Stimulated activated CD4-positive, alpha-beta T cell treated with anti-CD3 and anti-CD28 coated beads, Interleukin-15, amount 100 ng/mL, for 24 hours (primary cell): ENCODE data around the gene SLC35F2.
"Not testable (repeated sequence)": the region's sequence is repeated elsewhere in the genome, so short reads cannot be mapped to it uniquely, and the experiment has no call there.

Experiments used
- DNase-seq: peaks from one replicate; pipeline ENCODE4 v3.0.0-alpha.2; 2020

SLC35F2 gene

GRCh38 chr11:107783121-107783520 lies 75.5 kb downstream of the SLC35F2 start:
- no peak for DNase-seq

- DNase-seq, result no peak
These were observed 77.8 kb downstream of the SLC35F2 start for GRCh38 chr11:107780775-107781174.

- DNase-seq, result no peak
These were observed 78.5 kb downstream of the SLC35F2 start for GRCh38 chr11:107780136-107780535.

DNA sequence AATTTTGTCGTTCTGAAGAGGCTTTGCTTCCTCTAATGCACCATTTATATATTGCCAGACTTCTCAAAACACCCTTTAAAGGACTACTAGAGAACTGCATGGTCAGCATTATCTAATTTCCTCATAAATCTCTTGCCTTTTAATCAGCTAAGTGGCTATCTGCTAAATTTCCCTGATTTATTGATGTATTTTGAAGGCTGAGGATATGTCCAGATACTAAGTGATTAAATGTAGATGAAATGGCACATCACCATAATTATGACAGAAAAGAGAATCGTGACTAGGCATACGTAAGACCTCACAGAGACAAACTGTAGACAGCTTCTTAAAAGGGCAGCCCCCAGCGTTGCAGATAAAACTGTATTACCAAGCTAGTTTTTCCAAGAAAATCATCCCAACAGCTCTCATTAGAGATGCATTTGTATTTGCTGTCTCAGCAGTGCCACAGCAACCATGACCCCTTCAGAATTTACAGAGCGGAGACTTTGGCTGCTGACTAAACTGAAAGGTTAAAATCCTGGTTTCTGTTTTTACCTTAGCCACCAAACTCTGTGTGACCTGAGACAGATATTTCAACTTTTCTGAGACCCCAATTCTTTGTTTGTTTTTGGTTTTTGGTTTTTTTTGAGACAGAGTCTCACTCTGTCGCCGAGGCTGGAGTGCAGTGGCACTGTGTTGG lies 79.6 kb downstream of the SLC35F2 start:
- DNase-seq, result no peak

DNA sequence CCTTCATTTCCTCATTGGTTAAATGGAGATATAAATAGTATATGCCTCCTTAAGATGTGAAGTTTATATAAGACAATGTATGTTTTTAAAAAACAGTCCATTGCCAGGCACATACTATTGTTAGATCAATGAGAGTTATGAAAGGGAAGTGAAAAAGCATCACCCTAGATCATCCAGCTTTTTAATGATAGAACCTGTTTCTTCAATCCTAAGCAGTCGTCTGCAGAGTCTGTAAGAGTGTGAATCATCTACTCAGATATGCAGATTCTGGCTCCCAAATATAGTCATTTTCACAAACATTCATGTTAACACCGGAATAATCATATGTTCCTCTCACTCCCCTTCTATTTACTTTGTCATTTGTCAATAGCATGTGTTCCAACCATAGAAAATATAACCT lies 81.5 kb downstream of the SLC35F2 start:
- no peak for DNase-seq

DNA sequence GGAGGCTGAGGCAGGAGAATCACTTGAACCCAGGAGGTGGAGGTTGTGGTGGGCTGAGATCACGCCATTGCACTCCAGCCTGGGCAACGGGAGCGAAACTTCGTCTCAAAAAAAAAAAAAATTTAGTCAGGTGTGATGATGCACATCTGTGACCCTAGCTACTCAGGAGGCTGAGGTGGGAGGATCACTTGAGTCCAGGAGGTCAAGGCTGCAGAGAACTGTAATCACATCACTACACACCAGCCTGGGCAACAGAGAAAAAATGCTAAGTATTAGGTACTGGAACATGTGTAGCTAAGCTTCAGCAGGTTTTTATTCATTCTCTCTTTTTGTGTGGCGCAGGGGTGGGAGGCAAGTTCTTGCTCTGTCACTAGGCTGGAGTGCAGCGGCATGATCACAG lies 82.5 kb downstream of the SLC35F2 start:
- no peak for DNase-seq

- no peak for DNase-seq
These were observed 88.0 kb downstream of the SLC35F2 start for GRCh38 chr11:107770551-107770951.

DNA sequence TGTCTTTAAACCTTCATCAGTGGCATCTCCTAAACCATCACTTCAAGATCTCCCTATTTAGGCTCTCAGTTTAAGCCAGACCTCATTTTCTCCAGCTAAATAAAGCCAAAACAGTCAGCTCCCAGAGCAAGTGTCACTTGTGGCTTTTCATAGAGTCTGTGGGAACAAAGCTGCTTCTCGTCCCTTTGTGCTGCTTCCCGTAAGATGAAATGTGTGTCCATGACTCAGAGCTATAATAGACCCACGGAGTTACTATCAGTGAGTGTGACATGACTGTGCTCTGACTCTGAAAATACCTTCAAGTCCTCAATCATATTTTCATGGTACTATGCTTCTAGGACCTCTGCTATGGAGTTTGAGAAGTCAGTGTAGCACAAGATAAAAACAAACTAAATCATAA lies 89.4 kb downstream of the SLC35F2 start:
- DNase-seq, result no peak

DNA sequence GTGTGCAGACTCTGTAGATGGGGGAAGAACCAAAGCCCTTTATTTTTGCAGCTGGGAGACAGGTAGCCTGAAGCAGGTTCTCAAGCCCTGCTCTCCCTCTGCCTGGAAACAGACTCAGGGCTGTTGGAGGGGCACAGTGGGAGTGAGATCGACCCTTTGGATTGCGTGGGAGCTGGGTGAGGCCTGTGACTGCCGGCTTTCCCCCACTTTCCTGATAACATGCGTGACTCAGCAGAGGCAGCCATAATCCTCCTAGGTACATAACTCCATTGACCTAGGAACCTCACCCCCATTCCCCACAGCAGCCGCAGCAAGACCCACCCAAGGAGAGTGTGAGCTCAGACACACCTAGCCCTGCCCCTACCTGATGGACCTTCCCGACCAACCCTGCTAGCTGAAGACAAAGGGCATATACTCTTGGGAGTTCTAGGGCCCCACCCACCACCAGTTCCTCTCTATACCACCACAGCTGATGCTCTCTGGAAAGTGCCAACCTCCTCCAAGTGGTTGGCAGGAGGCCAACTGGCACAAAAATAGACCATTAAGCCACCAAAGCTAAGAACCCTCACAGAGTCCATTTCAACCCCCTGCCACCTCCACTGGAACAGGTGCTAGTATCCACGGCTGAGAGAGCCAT lies 99.8 kb downstream of the SLC35F2 start:
- DNase-seq, result not testable (repeated sequence)

DNA sequence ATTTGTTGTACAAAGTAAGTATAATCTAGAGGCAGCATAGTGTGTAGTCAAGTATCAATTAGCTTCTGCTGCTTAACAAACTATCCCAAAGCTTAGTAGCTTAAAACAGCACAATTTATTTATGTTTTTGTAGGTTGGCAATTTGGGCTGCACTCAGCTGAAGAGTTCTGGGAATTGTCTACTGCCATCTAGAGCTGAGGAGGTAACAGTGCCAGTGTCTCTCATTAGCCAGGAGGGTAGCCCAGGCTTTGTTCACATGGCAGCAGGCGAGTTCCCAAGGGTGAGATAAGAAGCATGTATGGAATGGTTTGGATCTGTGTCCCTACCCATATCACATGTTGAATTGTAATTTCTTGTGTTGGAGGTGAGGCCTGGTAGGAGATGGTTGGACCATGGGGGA lies 100.9 kb downstream of the SLC35F2 start:
- no peak for DNase-seq

DNA sequence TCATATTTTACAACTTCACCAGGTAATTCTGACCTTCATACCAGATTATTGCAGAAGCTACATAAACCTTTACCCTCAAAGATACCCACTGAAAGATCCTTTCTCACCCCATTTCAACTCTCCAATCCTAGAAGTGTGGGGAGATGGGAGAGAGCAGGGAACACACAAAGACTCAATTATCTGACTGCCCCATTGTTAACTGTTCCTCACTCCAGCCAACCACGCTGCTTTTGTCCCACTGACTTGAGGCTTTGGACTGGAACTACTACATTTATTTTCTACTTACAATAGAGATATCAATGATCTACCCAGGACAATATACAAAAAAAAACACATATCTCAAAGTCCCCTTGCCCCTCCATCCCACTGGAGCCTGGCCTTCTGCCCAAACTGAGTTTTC lies 102.0 kb downstream of the SLC35F2 start:
- no peak for DNase-seq

DNA sequence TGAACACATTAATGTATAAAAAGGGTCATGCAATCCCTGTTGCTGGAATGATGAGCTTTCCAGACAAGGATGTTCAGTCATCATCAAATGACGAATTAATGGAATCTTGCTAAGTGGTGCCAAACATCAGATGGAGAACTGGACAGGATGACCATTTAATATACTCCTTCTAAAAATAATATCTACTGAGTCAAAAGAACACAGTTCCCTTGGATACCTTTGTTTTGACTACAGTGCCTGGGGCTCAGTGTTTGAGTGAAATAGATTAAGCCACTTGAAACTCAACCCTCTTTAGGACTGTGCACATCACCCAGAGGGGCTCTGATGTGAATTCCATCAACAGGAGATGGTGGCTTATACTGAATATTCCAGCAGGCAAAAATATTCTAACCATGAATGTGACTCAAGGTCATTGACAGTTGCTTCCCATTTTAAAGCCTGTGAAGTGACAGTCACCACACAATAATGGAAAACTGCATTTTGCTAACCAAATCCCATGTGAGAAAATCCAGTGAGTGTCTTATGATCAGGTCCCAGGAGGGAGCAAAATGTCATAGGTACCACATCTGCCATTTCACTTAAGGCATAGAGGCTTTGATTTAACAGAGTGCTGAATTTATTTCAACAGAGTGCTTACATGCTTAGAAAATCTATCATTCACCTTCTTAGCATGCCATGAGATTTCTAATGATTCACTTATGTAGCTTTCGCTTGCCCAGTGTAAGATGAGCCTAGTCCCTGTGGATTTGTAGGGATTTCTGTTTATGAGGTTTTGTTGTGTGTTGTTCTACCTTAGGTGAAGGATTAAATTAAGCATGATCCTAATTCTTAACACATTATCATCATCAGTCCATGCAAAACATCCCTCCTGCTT lies 105.4 kb downstream of the SLC35F2 start:
- no peak for DNase-seq

- DNase-seq, result no peak
These were observed 106.1 kb downstream of the SLC35F2 start for GRCh38 chr11:107752508-107752907.

DNA sequence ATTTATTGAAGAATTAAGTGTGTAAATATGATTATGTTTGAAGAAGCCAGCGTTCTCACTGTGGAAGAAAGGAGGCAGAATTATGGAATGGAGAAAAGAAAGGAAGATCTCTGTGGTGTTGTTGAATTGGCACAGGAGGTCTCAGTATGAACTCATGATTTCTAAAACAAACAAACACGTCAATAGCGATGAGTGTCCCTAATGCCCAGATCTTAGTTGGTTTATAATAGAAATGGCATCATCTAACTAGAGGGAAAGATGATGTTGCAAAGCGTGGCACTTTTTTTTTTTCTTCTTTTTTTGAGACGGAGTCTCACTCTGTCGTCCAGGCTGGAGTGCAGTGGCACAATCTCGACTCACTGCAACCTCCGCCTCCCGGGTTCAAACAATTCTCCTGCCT lies 107.5 kb downstream of the SLC35F2 start:
- DNase-seq, result no peak

- DNase-seq, result no peak
These were observed 108.3 kb downstream of the SLC35F2 start for GRCh38 chr11:107750313-107750712.

GRCh38 chr11:107747622-107748021 lies 111.0 kb downstream of the SLC35F2 start:
- DNase-seq, result no peak

DNA sequence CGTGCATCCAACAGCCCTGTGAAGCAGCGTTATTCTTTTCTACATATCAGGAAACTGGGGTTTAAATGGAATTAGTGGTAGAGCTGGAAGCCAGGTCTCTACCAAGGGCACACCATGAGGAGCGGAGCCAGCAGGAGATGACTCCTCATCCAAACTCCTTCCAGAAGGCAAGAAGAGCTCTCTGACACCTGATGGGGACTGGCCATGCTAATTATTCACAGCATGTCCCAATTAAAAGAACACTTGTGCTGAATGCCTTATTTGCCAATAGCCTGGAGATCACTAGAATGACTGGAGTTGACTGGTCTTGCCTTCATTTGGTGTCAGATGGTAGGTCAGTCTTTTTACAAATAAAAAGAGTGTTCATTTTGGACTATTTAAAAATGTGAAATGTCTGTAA lies 113.9 kb downstream of the SLC35F2 start:
- no peak for DNase-seq

GRCh38 chr11:107743191-107743590 lies 115.4 kb downstream of the SLC35F2 start:
- no peak for DNase-seq

DNA sequence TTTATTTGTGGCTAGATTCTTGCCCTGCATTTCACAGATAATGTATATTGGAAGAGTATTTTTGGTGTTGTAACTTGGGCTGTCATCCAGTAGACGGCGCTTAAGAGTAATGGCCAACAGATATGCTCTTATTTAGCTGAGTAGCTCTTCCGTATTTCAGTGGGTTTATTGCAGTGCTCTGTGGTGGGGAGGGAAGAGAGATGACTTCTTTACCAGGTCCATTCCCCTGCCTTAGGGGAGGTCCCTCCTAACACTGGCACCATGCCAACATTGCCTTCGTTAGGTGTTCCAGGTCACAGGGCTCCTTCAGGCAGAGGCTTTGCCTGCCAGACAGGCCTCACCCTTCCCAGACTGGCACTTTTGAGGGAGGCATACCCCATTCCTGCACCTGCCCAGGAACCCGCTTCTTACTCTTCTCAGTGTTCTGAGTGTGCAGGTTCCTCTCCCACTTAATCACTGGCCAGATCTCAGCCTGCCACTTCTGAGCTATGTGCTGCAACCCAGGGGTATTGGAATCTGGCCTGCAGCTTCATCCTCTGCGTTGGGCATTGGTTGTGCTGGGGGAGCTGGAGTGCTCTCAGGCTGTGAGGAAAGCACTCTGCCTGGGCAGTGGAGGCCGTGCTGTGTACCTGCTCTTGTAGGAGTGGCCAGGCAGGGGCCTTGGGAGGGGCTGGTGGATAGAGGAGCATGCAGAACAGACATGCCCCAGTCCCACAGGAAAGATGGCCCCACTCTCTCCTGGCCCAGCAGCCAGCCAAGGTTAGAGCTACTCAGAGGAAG lies 117.4 kb downstream of the SLC35F2 start:
- peak; percentile 4 for DNase-seq
